HEK293T (cell line): ENCODE data around the gene MET.

ENCODE experiments used
- CTCF ChIA-PET: fragments of 350-600 bp; formaldehyde crosslinking; extraction: SDS; loops from one replicate; lab custom pipeline; 2021; ENCODE audit warnings: antibody characterized with exemption, inconsistent platforms; lab: Yijun Ruan, JAX
- POLR2A ChIA-PET: fragments of 350-600 bp; formaldehyde crosslinking; extraction: SDS; loops from one replicate; lab custom pipeline; 2020; ENCODE audit warnings: antibody characterized with exemption, inconsistent platforms; lab: Yijun Ruan, JAX
- DNase-seq: peaks from one replicate; pipeline ENCODE4 v3.0.0; 2012; ENCODE audit warnings: mixed read lengths; ENCODE audit errors: extremely low spot score
- ARNT ChIP-seq: fragments of 450-650 bp; IDR thresholded peaks from 2 replicates; pipeline ENCODE4 v1.6.1; 2017; ENCODE audit warnings: mild to moderate bottlenecking
- BHLHE40 ChIP-seq: fragments of 450-650 bp; IDR thresholded peaks from 2 replicates; pipeline ENCODE4 v1.6.1; 2016; ENCODE audit warnings: mild to moderate bottlenecking, moderate library complexity, borderline replicate concordance
- CTBP1 ChIP-seq: fragments of 450-650 bp; IDR thresholded peaks from 2 replicates; pipeline ENCODE4 v1.6.1; 2016; ENCODE audit warnings: borderline replicate concordance
- ELF4 ChIP-seq: fragments of 450-650 bp; IDR thresholded peaks from 2 replicates; pipeline ENCODE4 v1.6.1; 2017; ENCODE audit warnings: antibody characterized with exemption
- FOXA1 ChIP-seq: fragments of 450-650 bp; IDR thresholded peaks from 2 replicates; pipeline ENCODE4 v1.6.1; 2016; ENCODE audit warnings: mild to moderate bottlenecking
- FOXK2 ChIP-seq: fragments of 450-650 bp; IDR thresholded peaks from 2 replicates; pipeline ENCODE4 v1.6.1; 2016; ENCODE audit warnings: mild to moderate bottlenecking
- FOXM1 ChIP-seq: fragments of 450-650 bp; IDR thresholded peaks from 2 replicates; pipeline ENCODE4 v1.6.1; 2017; ENCODE audit warnings: mild to moderate bottlenecking, borderline replicate concordance
- HDGF ChIP-seq: fragments of 450-650 bp; IDR thresholded peaks from 2 replicates; pipeline ENCODE4 v1.6.1; 2017; ENCODE audit warnings: antibody characterized with exemption, borderline replicate concordance
- L3MBTL2 ChIP-seq: fragments of 450-650 bp; conservative IDR thresholded peaks from 2 replicates; pipeline ENCODE4 v1.6.1; 2016; ENCODE audit warnings: mild to moderate bottlenecking
- LEF1 ChIP-seq: fragments of 450-650 bp; IDR thresholded peaks from 2 replicates; pipeline ENCODE4 v1.6.1; 2017; ENCODE audit warnings: mild to moderate bottlenecking, borderline replicate concordance
- NFRKB ChIP-seq: fragments of 450-650 bp; IDR thresholded peaks from 2 replicates; pipeline ENCODE4 v1.6.1; 2016; ENCODE audit warnings: mild to moderate bottlenecking, moderate library complexity
- PKNOX1 ChIP-seq: fragments of 450-650 bp; IDR thresholded peaks from 2 replicates; pipeline ENCODE4 v1.6.1; 2016
- SP1 ChIP-seq: fragments of 450-650 bp; IDR thresholded peaks from 2 replicates; pipeline ENCODE4 v1.6.1; 2017
- SUZ12 ChIP-seq: fragments of 450-650 bp; IDR thresholded peaks from 2 replicates; pipeline ENCODE4 v1.6.1; 2016; ENCODE audit warnings: mild to moderate bottlenecking
- TARDBP ChIP-seq: fragments of 450-650 bp; IDR thresholded peaks from 2 replicates; pipeline ENCODE4 v1.6.1; 2016
- ZNF384 ChIP-seq: fragments of 450-650 bp; IDR thresholded peaks from 2 replicates; pipeline ENCODE4 v1.6.1; 2016

MET gene

GRCh38 chr7:116734710-116735109 is 62.7 kb downstream of the MET start:
- TF ChIP-seq SUZ12 (no peak), ARNT (no peak), TARDBP (no peak), FOXM1 (no peak), CTBP1 (no peak), FOXA1 (no peak), PKNOX1 (no peak), L3MBTL2 (no peak), NFRKB (no peak)
- DNase-seq: no peak
- ChIA-PET POLR2A (no interaction called here), CTCF (no interaction called here)

GRCh38 chr7:116736927-116737715 is 65.1 kb downstream of the MET start:
- CTCF ChIA-PET: interaction anchor here (0.6 kb wide), 1 partner anchor 26 kb away, joined by 3 read pairs; no protein-coding TSS in a partner anchor
- no peak for TF ChIP-seq L3MBTL2
- no peak for TF ChIP-seq LEF1
- TF ChIP-seq CTBP1: no peak
- no peak for TF ChIP-seq FOXA1
- TF ChIP-seq ELF4: no peak
- no peak for TF ChIP-seq ZNF384
- no peak for TF ChIP-seq SP1
- no peak for TF ChIP-seq FOXM1
- TF ChIP-seq PKNOX1: no peak
- TF ChIP-seq SUZ12: no peak
- POLR2A ChIA-PET: no interaction called here
- DNase-seq: no peak

DNA sequence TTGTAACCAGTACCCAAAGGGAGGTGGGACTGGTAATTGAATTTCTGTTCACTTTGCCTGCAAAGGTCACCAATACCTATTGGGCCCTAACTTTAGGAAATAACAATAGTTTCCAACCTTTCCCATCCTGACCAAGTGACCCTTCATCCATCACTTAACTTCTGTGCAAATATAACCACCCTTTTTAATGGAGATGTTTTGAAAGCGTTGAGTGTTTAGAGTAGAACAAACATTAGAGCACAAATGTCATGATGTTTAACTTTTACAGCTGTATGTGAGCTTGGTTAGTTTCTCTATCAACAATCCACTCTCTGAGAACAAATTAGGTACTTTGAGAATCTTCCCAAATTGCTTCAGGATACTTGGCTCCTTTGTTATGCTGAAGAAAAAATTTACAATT is 66.4 kb downstream of the MET start:
- POLR2A ChIA-PET: no interaction called here
- CTCF ChIA-PET: no interaction called here
- no peak for DNase-seq
- TF ChIP-seq L3MBTL2 (no peak), FOXA1 (no peak)

DNA sequence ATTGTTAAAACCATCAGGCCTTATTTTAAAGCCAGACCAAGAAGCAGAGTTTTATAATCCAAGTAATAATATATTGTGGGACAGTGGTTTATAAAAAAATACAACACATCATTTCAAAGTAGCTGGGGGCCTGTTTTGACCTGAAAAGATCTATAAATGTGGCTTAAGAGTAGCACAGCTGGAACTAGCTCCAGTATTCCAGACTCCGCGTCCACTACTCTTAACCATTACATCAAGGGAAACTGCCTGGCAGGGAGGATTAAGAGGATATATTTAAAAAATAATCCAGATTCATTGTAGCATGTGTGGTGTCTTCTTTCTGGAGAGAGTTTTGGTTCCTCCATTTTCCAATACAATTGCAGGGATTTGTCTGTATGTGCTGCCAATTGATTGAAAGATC is 67.3 kb downstream of the MET start:
- TF ChIP-seq BHLHE40 (no peak), PKNOX1 (no peak), ELF4 (no peak), FOXA1 (no peak), ZNF384 (no peak), LEF1 (no peak), TARDBP (no peak), FOXK2 (no peak), NFRKB (no peak), L3MBTL2 (no peak), SUZ12 (no peak), SP1 (no peak), HDGF (no peak), ARNT (no peak), CTBP1 (no peak), FOXM1 (no peak)
- ChIA-PET CTCF (no interaction called here), POLR2A (no interaction called here)
- no peak for DNase-seq

DNA sequence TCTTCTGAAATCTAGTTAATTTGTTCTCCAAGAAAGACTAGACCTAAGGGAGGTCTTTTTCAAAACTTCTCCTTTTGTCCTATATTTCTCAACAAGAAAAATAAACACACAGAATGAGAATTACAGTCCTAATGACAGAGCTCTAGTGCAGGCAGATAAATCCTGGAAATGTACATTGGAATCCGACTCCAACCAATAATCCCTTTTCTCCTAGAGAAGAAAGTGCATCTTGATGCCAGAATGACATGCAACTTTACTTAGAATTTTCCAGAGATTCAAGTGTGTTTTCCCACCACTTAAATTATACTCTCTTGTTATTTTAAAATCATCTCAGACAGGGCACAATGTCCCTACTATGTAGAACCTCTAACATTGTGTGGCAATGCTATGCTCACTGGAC is 68.2 kb downstream of the MET start:
- no peak for DNase-seq
- ChIA-PET POLR2A (no interaction called here), CTCF (no interaction called here)

More for the DNA sequence above, 68.2 kb downstream of the MET start:
- no peak for TF ChIP-seq ARNT
- TF ChIP-seq LEF1: no peak
- TF ChIP-seq FOXK2: no peak
- no peak for TF ChIP-seq NFRKB
- no peak for TF ChIP-seq CTBP1
- no peak for TF ChIP-seq PKNOX1
- TF ChIP-seq TARDBP: no peak
- no peak for TF ChIP-seq ELF4
- no peak for TF ChIP-seq FOXM1
- TF ChIP-seq BHLHE40: no peak
